HL-60 (cell line): Measurements from ENCODE around the gene C16orf54.

ENCODE experiments used
- TF ChIP-seq, protein P1 (sequence below): IDR thresholded peaks from one replicate; pipeline ENCODE4 v1.5.1; 2011; ENCODE audit warnings: low read length, control low read depth, inconsistent platforms; ENCODE audit not compliant: insufficient read depth
- TF ChIP-seq, protein P2 (sequence below): IDR thresholded peaks from 2 replicates; pipeline ENCODE4 v1.6.1; 2012; ENCODE audit warnings: low read depth; ENCODE audit not compliant: insufficient replicate concordance

DNA sequence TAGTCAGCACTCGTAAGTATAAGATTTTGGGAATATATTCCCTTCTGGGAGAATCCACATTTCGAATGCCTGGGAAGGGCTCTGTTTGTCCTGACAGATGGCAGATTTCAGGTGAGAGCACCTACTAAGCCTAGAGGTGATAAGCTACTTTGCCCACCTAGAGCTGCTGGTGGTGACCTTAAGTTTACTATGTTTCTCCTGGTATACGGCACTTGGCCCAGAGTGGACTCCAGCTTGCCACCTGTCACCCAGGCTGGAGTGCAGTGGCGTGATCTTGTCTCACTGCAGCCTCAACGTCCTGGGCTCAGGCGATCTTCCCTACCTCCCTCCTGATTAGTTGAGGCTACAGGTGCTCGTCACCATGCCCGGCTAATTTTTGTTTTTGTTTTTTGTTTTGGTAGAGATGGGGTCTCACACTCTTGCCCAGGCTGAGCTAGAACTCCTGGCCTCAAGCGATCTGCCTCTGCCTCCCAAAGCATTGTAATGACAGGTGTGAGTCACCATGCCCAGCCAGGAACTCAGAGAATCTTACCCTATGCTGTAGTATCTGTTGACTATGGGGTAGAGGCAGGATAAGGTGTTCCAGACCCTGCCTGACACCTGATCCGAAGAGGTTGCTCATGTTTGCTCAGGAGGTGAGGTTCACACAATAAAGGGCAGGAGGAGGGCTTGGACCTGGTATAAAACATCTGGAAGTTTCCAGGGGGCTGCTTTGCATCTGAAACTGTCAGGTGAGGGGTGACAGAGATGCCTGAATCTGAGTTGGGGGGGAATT, 32.0 kb upstream of the C16orf54 start, which contains the start of gene ZG16:
- TF ChIP-seq, protein P1, sequence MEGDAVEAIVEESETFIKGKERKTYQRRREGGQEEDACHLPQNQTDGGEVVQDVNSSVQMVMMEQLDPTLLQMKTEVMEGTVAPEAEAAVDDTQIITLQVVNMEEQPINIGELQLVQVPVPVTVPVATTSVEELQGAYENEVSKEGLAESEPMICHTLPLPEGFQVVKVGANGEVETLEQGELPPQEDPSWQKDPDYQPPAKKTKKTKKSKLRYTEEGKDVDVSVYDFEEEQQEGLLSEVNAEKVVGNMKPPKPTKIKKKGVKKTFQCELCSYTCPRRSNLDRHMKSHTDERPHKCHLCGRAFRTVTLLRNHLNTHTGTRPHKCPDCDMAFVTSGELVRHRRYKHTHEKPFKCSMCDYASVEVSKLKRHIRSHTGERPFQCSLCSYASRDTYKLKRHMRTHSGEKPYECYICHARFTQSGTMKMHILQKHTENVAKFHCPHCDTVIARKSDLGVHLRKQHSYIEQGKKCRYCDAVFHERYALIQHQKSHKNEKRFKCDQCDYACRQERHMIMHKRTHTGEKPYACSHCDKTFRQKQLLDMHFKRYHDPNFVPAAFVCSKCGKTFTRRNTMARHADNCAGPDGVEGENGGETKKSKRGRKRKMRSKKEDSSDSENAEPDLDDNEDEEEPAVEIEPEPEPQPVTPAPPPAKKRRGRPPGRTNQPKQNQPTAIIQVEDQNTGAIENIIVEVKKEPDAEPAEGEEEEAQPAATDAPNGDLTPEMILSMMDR = no peak
- TF ChIP-seq, protein P2, sequence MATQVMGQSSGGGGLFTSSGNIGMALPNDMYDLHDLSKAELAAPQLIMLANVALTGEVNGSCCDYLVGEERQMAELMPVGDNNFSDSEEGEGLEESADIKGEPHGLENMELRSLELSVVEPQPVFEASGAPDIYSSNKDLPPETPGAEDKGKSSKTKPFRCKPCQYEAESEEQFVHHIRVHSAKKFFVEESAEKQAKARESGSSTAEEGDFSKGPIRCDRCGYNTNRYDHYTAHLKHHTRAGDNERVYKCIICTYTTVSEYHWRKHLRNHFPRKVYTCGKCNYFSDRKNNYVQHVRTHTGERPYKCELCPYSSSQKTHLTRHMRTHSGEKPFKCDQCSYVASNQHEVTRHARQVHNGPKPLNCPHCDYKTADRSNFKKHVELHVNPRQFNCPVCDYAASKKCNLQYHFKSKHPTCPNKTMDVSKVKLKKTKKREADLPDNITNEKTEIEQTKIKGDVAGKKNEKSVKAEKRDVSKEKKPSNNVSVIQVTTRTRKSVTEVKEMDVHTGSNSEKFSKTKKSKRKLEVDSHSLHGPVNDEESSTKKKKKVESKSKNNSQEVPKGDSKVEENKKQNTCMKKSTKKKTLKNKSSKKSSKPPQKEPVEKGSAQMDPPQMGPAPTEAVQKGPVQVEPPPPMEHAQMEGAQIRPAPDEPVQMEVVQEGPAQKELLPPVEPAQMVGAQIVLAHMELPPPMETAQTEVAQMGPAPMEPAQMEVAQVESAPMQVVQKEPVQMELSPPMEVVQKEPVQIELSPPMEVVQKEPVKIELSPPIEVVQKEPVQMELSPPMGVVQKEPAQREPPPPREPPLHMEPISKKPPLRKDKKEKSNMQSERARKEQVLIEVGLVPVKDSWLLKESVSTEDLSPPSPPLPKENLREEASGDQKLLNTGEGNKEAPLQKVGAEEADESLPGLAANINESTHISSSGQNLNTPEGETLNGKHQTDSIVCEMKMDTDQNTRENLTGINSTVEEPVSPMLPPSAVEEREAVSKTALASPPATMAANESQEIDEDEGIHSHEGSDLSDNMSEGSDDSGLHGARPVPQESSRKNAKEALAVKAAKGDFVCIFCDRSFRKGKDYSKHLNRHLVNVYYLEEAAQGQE = no peak
